M059J (cell line): Measurements from ENCODE around the gene TREM1. TPM values are rescaled to one million over a fixed set of nuclear protein-coding genes. Genes with fewer than 3 reads are reported as not detected.

Experiments used
- DNase-seq: peaks from one replicate; pipeline ENCODE4 v3.0.0-alpha.2; 2012; ENCODE audit warnings: low read depth
- total RNA-seq: library from RNA; depleted of rRNA; stranded (reverse); fragments of >200 nt; shearing (Covaris generic); gene quantifications from 2 replicates; pipeline ENCODE4 v1.2.3, GENCODE V29; 2014; rRNA removed

Gene TREM1
- total RNA-seq, result not detected in 2 replicates

- DNase-seq, result peak; percentile 63
Measured at GRCh38 chr6:41286544-41287346, at the start of gene TREM1. TSS of gene TREM1 (minus strand) at chr6:41286682. CDS start at chr6:41286655, 27 bp downstream.

GRCh38 chr6:41335943-41336342 lies 49.5 kb upstream of the TREM1 start:
- no peak for DNase-seq

GRCh38 chr6:41335296-41335695 lies 48.8 kb upstream of the TREM1 start, which contains the start of gene NCR2:
TSS of gene NCR2 (plus strand) at chr6:41335608. CDS start at chr6:41335877, 269 bp downstream.
- no peak for DNase-seq

- DNase-seq, result no peak
Measured at GRCh38 chr6:41334482-41335040, 48.1 kb upstream of the TREM1 start.

DNA sequence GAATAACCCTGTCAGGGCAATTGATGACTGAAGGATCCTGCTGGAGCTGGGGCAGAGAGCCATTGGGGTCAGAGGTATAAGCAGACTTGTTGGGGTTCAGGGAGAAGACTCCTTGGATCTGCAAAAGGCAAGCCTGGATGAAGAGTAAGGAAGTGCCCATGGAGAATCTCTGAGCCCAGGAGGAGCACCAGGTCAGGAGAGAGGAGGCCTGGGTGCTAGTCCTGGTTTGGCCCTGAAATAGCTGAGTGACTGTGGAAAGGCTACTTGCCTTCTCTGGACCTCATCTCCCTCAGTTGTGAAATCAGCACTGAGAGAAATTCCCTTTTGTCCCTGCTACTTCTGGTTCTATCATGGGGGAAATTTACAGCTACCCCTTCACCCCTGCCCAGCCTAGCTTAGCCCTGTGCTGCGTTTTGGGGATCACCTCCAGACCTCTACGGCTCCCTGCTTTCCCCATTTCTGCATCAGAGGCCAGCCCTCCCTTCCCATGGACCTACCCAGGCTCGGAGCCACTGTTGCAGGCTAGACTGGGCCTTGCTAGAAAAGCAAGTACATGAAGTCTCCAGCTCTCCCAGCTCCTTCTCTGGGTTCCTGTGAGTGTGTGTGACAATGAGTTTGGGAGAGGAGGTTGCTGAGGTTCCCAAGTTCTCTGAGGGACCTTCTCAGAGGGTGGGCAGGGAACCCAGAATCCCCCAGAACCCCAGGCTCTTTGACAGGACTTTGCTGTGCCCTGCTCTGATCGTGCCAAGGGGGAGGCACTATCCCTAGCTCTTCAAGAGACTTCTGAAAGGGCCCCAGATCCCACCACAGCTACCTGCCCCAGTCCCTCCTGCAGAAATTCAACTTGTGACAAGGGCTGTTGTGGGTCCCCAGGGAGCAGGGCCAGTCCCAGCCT lies 46.6 kb upstream of the TREM1 start:
- DNase-seq, result no peak

DNA sequence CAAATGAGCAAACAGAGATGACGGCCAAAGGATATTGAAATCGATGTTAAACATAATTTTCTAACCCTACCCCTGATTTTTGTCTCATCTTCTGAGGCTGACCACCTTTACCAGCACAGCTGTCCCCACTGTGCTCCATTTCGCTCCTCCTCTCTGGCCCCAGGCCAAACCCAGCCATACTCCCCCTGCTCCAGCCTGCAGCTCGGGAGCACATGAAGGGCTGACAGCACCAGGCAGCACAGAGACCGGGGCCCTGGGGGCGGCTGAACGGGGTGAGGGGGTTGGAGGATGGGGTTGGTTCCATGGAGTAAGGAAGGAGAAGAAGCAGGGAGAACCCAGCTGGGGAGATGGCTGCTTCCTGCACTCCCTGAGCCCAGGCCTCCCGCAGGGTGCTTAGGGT lies 45.8 kb upstream of the TREM1 start:
- DNase-seq, result no peak

GRCh38 chr6:41331401-41332150 lies 45.1 kb upstream of the TREM1 start:
- DNase-seq, result no peak

- DNase-seq, result no peak
Measured at GRCh38 chr6:41327177-41327576, 40.7 kb upstream of the TREM1 start.

DNA sequence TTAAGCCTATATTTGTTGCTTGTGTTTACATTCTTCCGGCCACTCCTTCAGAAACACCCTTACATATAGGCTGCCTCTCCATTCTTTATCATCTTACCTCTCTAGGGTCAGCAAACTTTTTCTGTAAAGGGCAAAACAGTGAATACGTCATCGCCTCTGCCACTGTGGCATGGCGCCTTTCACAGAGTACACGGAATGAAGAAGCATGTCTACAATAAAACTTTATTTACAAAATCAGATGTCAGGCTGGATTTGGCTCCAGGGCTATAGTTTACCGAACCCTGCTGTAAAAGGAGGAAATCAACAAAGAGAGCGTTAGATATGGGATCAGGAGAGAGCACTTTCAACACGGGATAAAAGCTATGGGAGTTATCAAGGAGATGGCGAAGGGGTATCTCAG lies 39.6 kb upstream of the TREM1 start:
- no peak for DNase-seq

GRCh38 chr6:41325446-41326066 lies 39.1 kb upstream of the TREM1 start:
- no peak for DNase-seq

DNA sequence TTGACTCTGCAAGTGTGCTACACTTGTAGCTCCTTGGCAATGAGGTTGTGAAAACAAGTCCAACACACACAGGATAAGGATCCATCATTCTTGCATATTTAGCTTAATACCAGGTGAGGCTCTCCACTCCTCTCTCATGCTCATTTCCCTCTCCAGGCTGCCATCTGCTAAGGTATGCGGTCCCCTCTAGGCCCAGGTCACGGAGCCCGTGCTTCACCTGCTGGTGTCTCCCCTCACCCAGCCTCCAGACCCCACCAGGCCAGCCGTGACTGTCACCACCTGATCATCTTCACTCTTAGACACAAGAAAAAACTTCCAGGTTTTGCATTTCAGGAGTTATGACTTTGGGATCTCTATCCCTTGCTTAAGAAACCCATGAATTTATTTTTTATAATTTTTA lies 34.7 kb upstream of the TREM1 start:
- no peak for DNase-seq

DNA sequence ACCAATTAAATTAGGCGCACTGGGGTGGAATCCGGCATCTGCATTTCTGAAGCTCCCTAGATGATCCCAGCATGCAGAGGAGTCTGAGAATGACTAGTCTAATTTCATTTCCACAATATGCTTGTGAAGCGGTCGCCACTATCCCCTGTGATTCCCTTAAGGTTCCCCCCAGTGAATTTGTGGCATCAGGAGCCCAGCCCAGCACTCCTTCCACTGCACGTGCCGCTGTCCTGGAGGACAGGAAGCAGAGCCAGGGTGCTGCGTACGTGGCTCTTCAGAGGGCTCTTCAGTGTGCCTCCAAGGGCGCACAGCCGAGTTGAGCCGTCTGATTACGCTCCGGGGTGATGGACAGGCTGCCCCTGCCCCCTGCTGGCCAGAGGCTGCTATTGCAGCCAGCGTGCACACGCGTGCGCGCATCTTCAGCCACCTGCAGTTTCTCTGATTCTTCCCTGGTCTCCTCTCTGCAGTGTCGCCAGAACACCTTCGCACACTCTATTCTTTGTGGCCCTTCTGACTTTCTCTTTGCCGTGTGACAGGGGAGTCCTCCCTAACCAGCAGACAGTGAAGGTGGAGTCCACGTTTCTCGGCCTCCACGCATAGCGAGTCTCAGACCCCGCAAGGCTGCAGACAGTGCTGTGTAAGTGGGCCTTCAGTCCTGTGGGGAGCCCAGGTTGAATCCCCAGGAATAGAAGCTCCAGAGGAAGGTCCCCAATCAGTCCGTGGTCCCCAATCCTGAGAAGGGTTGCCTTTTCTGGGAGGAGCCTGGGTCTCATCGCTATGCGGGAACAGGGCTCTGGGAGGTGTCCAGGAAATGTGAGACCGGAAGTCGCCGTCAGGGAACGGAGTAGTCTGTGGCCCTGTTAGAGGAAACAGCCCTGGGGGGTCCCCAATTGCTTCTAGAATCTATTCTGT lies 32.4 kb upstream of the TREM1 start:
- peak; percentile 77 for DNase-seq

GRCh38 chr6:41318261-41318653 lies 31.8 kb upstream of the TREM1 start:
- DNase-seq, result no peak

- DNase-seq, result no peak
Measured at GRCh38 chr6:41315943-41316620, 29.6 kb upstream of the TREM1 start.

GRCh38 chr6:41315203-41315602 lies 28.7 kb upstream of the TREM1 start:
- no peak for DNase-seq

DNA sequence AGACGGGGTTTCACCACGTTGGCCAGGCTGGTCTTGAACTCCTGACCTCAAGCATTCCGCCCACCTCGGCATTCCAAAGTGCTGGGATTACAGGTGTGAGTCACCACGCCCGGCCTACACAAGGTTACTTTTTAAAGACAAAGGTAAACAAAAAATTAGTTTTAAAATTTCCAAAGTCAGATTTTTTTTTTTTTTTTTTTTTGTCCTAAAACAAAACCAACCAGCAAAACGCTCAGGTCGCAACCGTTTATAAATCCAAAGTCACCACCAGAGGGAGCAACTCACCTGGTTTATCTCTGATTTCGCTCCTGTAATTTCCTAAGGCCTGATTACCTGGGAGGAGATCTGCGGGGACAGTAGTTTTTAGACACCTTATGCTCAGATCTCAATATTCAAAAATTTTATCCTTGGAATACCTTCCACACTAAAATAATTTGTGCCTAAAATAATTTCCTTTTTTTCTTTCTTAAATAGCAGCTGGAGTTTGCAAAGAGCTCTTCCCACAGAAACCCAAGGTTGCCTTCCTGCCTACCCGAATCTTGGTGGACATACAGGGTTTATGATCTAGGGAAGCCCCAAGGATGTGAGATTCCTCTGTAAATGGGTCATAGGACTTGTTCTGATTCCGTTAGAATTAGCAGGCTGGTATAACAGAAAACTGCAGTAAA lies 19.8 kb upstream of the TREM1 start:
- peak; percentile 63 for DNase-seq

DNA sequence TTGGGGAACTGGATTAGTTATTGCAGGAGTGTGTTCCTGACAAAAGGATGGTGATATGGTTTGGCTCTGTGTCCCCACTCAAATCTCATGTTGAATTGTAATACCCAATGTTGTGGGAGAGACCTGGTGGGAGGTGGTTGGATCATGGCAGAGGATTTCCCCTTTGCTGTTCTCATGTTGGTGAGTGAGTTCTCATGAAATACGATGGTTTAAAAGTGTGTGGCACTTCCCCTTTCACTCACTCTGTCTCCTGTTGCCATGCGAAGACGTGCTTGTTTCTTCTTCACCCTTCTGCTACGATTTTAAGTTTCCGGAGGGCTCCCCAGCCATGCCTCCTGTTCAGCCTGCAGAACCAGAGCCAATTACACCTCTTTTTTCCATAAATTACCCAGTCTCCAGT lies 16.2 kb upstream of the TREM1 start:
- no peak for DNase-seq

DNA sequence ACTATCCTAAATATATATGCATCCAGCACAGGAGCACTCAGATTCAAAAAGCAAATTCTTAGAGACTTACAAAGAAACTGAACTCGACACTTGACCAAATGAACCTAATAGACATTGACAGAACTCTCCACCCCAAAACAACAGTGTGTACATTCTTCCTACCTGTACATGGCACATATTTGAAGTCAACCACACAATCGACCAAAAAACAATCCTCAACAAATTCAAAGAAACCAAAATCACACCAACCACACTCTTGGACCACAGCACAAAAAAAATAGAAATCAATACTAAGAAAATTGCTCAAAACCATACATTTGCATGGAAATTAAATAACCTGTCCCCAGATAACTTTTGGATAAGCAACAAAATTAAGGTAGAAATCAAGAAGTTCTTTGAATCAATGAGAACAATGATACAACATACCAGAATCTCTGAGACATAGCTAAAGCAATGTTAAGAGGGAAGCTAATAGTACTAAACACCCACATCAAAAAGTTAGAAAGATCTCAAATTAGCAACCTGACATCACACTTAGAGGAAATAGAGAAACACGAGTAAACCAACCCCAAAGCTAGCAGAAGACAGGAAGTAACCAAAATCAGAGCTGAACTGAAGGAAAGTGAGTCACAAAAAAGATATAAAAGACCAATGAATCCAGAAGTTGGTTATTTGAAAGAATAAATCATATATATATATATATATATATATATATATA lies 12.5 kb upstream of the TREM1 start:
- no peak for DNase-seq
